Measurements from ENCODE around the gene CD69.
"Not testable (repeated sequence)": the region's sequence is repeated elsewhere in the genome, so short reads cannot be mapped to it uniquely, and the experiment has no call there.

CD69 gene

DNA sequence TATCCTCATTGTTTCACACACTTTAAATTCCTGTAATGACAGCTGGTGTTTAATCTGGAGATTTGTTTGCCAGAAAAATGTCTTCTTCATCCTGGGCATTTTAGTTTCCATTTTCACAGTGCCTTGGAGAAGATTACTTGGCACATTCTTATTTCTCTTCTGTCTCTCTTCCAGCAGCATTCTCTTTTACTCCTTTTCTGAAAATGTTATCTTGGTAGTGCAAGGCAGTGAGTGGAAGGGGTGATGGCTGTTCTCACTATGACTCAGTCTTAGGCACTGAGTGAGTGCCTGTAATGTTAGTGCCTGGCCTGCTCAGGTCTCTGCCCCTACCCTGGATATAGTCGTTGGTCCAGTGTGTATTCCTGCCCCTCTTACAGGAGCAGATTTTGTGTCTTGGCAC, 40.9 kb downstream of the CD69 start:
- no peak overlapping the region for H3K4me3 ChIP-seq (replicated peaks; ENCODE audit: low read depth, low read length)

DNA sequence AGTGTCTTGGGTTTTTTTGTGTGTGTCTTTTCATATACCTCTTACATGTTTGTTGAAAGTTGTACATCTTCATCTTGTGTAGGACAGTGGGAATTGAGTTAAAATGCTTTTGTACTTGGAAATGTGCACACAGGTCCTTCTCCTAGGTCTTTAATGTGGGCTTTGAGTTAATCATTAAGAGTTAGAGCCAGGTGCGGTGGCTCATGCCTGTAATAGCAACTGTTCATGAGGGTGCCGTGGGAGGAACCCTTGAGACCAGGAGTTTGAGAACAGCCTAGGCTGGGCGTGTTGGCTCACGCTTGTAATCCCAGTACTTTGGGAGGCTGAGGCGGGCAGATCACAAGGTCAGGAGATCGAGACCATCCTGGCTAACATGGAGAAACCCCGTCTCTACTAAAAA, 41.7 kb downstream of the CD69 start:
- H3K4me3 ChIP-seq (replicated peaks; ENCODE audit: low read depth, low read length) = no peak overlapping the region
- TF ChIP-seq, protein P1, sequence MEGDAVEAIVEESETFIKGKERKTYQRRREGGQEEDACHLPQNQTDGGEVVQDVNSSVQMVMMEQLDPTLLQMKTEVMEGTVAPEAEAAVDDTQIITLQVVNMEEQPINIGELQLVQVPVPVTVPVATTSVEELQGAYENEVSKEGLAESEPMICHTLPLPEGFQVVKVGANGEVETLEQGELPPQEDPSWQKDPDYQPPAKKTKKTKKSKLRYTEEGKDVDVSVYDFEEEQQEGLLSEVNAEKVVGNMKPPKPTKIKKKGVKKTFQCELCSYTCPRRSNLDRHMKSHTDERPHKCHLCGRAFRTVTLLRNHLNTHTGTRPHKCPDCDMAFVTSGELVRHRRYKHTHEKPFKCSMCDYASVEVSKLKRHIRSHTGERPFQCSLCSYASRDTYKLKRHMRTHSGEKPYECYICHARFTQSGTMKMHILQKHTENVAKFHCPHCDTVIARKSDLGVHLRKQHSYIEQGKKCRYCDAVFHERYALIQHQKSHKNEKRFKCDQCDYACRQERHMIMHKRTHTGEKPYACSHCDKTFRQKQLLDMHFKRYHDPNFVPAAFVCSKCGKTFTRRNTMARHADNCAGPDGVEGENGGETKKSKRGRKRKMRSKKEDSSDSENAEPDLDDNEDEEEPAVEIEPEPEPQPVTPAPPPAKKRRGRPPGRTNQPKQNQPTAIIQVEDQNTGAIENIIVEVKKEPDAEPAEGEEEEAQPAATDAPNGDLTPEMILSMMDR (IDR thresholded peaks at IDR 0.05; ENCODE audit: low read depth, low read length, missing control alignments) = no peak
- DNase-seq (ENCODE audit: extremely low read depth, low read depth) = no peak

More for the DNA sequence above, 40.9 kb downstream of the CD69 start:
- DNase-seq (ENCODE audit: extremely low read depth, low read depth) = no peak
- TF ChIP-seq, protein P1 (IDR thresholded peaks at IDR 0.05; ENCODE audit: low read depth, low read length, missing control alignments) = no peak

DNA sequence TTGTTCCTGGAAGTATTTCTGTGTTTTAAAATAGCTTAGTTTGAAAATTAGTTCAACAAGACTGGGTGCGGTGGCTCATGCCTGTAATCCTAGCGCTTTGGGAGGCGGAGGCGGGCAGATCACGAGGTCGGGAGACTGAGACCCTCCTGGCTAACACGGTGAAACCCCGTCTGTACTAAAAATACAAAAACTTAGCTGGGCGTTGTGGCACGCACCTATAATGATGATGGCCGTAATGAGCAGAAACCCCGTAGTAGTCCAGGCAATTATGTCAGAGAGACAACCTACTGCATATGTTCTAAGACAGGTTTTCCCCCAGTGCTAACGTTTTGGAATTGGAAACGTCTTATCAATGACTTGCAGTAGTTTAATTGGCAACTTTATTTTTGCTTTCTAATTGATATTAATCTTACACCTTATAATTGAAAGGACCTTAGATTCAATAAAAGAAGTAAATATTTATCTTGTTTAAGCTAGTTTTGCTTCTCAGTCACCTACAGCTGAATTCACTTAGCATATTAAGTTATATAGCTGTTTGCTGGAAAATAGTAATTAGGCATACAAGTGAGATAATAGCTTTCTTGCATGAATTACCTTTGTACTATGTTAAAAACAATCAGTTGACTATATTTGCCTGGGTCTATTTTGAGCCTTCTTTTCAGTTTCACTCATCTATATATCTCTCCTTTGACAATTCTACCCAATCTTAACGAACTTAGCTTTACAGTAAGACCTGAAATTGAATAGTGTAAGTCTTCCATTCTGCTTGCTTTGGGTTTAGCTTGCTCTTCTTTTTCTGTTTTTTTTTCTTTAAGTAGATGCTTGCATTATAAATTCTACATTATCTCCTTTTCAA, 43.4 kb downstream of the CD69 start:
- TF ChIP-seq, protein P1 (IDR thresholded peaks at IDR 0.05; ENCODE audit: low read depth, low read length, missing control alignments) = no peak
- no peak for DNase-seq (ENCODE audit: extremely low read depth, low read depth)
- no peak overlapping the region for H3K4me3 ChIP-seq (replicated peaks; ENCODE audit: low read depth, low read length)

DNA sequence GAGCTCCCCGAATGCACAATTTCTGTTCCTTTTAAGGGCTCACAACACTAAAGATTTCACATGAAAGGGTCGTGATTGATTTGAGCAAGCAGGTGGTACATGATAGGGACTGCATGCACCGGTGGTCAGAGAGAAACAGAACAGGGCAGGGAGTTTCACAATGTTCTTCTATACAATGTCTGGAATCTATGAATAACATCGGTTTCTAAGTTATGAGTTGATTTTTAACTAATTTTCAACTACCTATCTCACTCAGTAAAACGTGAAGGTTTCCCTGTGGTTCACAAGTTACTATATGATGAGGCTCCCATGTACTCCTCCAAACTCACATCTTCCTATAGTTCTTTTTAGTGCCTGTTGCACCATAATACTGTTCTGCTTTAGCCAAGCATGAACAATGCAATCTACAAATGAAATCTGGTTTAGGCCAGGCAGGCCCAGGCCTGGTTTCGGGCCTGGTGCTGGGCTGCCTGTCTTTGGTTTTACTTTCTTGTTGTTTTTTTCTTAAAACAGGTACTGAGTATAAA, 47.6 kb downstream of the CD69 start:
- not testable (repeated sequence) for DNase-seq (ENCODE audit: extremely low read depth, low read depth); H3K4me3 ChIP-seq (replicated peaks; ENCODE audit: low read depth, low read length)

DNA sequence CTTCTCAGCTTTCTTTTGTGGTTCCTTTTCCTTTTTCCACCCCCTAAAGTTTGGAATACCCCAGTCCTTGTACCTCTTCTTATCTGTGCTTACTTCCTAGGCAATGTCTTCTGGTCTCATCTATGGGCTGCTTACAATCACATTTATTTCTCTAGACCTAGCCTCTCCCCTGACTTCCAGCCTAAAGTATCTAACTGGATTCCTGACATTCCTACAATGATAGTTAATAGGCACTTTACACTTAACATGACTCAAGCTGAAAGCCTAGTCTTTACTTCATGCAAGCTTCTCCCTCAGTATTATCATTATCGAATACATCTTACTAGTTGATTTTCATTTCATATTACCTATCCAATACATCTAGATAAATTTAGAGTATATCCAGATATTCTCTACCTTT, 49.0 kb downstream of the CD69 start:
- TF ChIP-seq, protein P1 (IDR thresholded peaks at IDR 0.05; ENCODE audit: low read depth, low read length, missing control alignments) = no peak
- H3K4me3 ChIP-seq (replicated peaks; ENCODE audit: low read depth, low read length) = no peak overlapping the region
- no peak for DNase-seq (ENCODE audit: extremely low read depth, low read depth)

DNA sequence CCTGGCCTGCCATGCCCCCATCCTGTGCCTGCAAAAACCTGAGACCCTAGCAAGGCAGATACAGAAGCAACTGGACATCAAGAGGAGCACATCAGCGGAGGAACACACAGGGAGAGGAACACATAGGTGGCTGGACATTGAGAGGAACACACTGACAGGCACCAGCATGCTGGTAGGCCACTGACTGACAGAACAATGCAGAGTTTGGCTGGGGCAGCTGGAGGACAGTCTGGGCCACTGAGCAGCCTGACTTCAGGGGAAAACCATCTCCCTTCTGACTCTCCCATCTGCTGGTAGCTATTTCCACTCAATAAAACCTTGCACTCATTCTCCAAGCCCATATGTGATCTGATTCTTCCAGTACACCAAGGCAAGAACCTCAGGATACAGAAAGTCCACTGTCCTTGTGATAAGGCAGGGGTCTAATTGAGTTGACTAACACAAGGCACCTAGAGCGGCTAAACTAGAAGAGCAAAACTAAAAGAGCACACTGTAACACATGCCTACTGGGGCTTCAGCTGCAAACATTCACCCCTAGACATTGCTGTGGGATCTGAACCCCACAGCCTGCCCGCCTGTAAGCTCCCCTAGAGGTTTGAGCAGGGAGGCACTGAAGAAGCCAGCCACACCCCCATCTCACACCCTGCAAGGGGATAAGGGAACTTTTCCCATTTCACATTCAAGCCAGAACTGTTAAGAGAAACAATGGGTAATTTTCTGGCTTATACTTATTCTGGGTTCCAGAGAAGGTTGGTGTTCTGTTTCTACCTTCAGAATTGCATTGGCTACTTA, 49.9 kb downstream of the CD69 start:
- TF ChIP-seq, protein P1 (IDR thresholded peaks at IDR 0.05; ENCODE audit: low read depth, low read length, missing control alignments) = no peak
- no peak overlapping the region for H3K4me3 ChIP-seq (replicated peaks; ENCODE audit: low read depth, low read length)
- DNase-seq (ENCODE audit: extremely low read depth, low read depth) = no peak

DNA sequence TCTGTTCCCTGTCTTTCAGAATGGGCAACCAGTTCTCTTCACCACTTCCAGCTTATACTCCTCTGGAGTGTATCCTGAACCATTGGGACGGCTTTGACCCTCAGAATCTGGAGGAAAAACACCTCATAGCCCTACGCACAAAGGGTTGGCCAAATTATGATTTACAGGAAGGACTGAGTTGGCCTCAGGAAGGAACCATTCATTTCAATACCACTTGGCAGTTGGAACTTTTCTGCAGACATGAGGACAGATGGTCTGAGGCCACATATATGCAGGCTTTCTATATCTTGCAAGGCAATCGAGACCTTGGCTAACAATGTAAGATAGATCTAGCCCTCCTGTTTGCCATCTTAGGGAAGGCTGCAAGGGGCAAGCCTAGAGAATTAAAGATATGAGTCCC, 51.8 kb downstream of the CD69 start:
- no peak overlapping the region for H3K4me3 ChIP-seq (replicated peaks; ENCODE audit: low read depth, low read length)
- TF ChIP-seq, protein P1 (IDR thresholded peaks at IDR 0.05; ENCODE audit: low read depth, low read length, missing control alignments) = no peak
- no peak for DNase-seq (ENCODE audit: extremely low read depth, low read depth)

Measured in HFF-Myc (cell line).